Loucy (cell line): ENCODE data around the gene ZNF394.

Source experiments
- CTCF ChIP-seq: fragments of 200-600 bp; sonication (generic); conservative IDR thresholded peaks from 2 replicates; pipeline ENCODE4 v1.5.1; 2014; ENCODE audit warnings: mild to moderate bottlenecking, antibody characterized with exemption, low read length
- EZH2phosphoT487 ChIP-seq: fragments of 200-600 bp; IDR thresholded peaks from 2 replicates; pipeline ENCODE4 v1.6.1; 2018; ENCODE audit warnings: antibody characterized with exemption, mild to moderate bottlenecking, moderate library complexity, borderline replicate concordance

GRCh38 chr7:99535667-99536066 lies 35.6 kb upstream of the ZNF394 start:
- no peak for TF ChIP-seq CTCF
- no peak for TF ChIP-seq EZH2phosphoT487
